Lower leg skin (tissue), 4 donors: ENCODE data around the gene LRCOL1. TPM values are rescaled to one million over a fixed set of nuclear protein-coding genes. Genes with fewer than 3 reads are reported as not detected.

ENCODE experiments used
- DNase-seq, 2 donors: peaks; one replicate each; pipeline ENCODE4 v3.0.0-alpha.2; 2019; ENCODE audit warnings: low spot score in 2 of 2
- H3K4me3 ChIP-seq: fragments of 200-600 bp; sonication (generic); 2 replicates; pipeline ENCODE4 v1.5.1; 2017; ENCODE audit warnings: mild to moderate bottlenecking, low read depth; ENCODE audit not compliant: poor library complexity, severe bottlenecking
- CTCF ChIP-seq, 3 donors: fragments of 450-650 bp; IDR thresholded peaks; one replicate each; pipeline ENCODE4 v1.5.1; 2016; ENCODE audit warnings: antibody characterized with exemption in 3 of 3, mild to moderate bottlenecking in 3 of 3, moderate library complexity in 2 of 3
- POLR2A ChIP-seq, 2 donors: fragments of 450-650 bp; IDR thresholded peaks; one replicate each; pipeline ENCODE4 v1.6.1; 2016 to 2017; ENCODE audit warnings: antibody characterized with exemption in 2 of 2, mild to moderate bottlenecking in 1 of 2, moderate library complexity in 1 of 2
- WGBS, 2 donors: methylation state at CpG; one replicate each; pipeline ENCODE4 v1.1.5; 2018; 5-methylcytosine and 5-hydroxymethylcytosine counted together
- intact Hi-C: fragments of 100-400 bp; cut with DNase I; formaldehyde crosslinking; loops from one replicate; pipeline ENCODE4 v1.15.0; 2023; ENCODE audit warnings: low total_unique reads
- total RNA-seq, 4 donors: library from RNA; depleted of rRNA; stranded (reverse); fragments of >200 nt; gene quantifications; one replicate each; pipeline ENCODE4 v1.1.0, GENCODE V29; 2016

LRCOL1 gene
- total RNA-seq, 4 donors from 2014 or later: not detected

GRCh38 chr12:132558042-132558856 is 52.1 kb downstream of the LRCOL1 start:
- no peak for TF ChIP-seq CTCF (IDR thresholded peaks at IDR 0.05)
- no peak for TF ChIP-seq POLR2A (IDR thresholded peaks at IDR 0.05)
- intact Hi-C loops: no loop called here
- H3K4me3 ChIP-seq: no peak overlapping the region
- DNase-seq: no peak
- WGBS, 2 donors: 78 to 82% methylated on average over 30 to 35 of the region's 35 CpGs

DNA sequence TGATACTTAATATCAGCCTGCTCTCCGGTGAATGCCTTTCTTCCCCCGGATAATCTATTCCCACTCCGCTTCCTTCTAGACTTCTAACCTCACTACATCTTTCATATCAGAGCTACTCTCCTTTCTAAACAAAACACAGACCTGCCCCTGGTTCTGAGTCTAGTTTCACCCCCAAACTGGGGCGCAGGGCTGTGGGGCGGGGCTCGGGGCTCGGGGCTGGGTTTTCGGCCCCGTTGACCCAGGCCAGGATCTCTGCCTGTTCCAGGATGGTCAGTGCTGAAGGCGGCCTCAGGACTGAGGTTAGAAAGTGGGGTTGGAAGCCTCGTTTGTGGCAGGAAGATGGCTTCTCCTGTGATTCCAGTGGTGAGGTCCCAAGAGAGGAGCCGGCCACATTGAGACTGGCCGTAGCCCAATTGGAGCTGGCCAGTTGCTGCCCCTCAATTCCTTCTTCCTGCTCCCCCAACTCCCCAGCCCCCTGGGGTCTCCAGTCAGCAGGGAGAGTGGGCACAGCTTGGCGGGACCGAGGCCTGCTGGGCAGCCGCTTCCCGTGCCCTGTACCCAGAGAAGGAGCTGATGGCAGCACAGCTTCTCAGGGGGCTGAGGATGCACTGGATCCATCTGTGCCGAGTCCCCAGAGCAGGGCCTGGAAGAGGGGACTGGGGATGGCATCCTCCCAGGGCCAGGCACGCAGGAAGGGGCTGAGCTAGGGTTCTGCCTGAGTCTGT is 52.9 kb downstream of the LRCOL1 start:
- intact Hi-C loops: no loop called here
- no peak overlapping the region for H3K4me3 ChIP-seq
- 86% methylated on average over 16 to 19 of the region's 19 CpGs for WGBS, 2 donors
- TF ChIP-seq CTCF (IDR thresholded peaks at IDR 0.05) (no peak), POLR2A (IDR thresholded peaks at IDR 0.05) (no peak)
- no peak for DNase-seq

GRCh38 chr12:132556801-132557200 is 53.6 kb downstream of the LRCOL1 start:
- no peak for DNase-seq
- TF ChIP-seq CTCF (IDR thresholded peaks at IDR 0.05): no peak
- no peak for TF ChIP-seq POLR2A (IDR thresholded peaks at IDR 0.05)
- intact Hi-C loops: no loop called here
- no peak overlapping the region for H3K4me3 ChIP-seq
- WGBS, 2 donors: 93 to 94% methylated on average over 17 of the region's 17 CpGs

DNA sequence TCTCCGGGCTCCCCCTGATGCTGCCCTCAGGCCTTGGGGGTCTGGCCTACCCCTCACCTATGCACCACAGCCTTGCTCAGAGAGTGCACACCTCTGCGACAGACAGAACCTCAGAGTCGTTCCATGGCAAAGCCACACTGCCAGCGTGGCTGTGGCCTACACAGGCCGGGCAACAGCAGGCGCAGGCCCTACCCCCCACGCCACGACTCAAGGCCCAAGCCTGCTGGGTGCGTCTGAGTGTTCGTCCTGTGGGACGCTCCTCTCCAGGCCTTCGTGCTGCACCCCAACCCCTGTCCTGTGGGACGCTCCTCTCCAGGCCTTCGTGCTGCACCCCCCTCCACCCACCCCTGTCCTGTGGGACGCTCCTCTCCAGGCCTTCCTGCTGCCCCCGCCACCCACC is 54.2 kb downstream of the LRCOL1 start:
- no peak for DNase-seq
- intact Hi-C loops: no loop called here
- no peak overlapping the region for H3K4me3 ChIP-seq
- no peak for TF ChIP-seq CTCF (IDR thresholded peaks at IDR 0.05)
- no peak for TF ChIP-seq POLR2A (IDR thresholded peaks at IDR 0.05)
- WGBS, 2 donors: 89 to 91% methylated on average over 13 to 16 of the region's 16 CpGs

GRCh38 chr12:132555686-132556085 is 54.7 kb downstream of the LRCOL1 start:
- no peak for DNase-seq
- H3K4me3 ChIP-seq: no peak overlapping the region
- 89 to 92% methylated on average over 13 of the region's 13 CpGs for WGBS, 2 donors
- intact Hi-C loops: no loop called here
- TF ChIP-seq CTCF (IDR thresholded peaks at IDR 0.05) (no peak), POLR2A (IDR thresholded peaks at IDR 0.05) (no peak)
